Measurements from ENCODE around the gene DDX39B. TPM values are rescaled to one million over a fixed set of nuclear protein-coding genes. Genes with fewer than 3 reads are reported as not detected.

Gene DDX39B
- total RNA-seq, 3 donors from 2014 or later (not counting 1 experiment from before 2014, with no cell fraction given): 506 to 571 (median 534) TPM

GRCh38 chr6:31545291-31545690 is 3.5 kb upstream of the DDX39B start:
- peaks cover under 1% of the 10 kb centered on the region for H3K36me3 ChIP-seq (ENCODE audit: control insufficient read depth, insufficient read depth, low read length)
- WGBS (ENCODE audit: insufficient coverage): 95% methylated on average over 7 of the region's 7 CpGs
- no peak for TF ChIP-seq CTCF (IDR thresholded peaks at IDR 0.05)
- Mint-ChIP-seq H3K4me3 (peak overlapping the region; percentile 41), H3K36me3 (peaks cover 7% of the 10 kb centered on the region), H3K4me1 (peaks cover 45 to 52% of the 10 kb centered on the region in 2 donors), H3K27ac (peak overlapping the region in 1 of 2 donors; percentile 21), H3K9me3 (no peaks in the 10 kb centered on the region), H3K27me3 (ENCODE audit: low read depth in 2 of 2) (no peaks in the 10 kb centered on the region)
- DNase-seq (no peak), ATAC-seq (no peak)
- no peak overlapping the region for H3K27ac ChIP-seq (ENCODE audit: low read length)
- intact Hi-C loops (cut with micrococcal nuclease): loop anchor here (10.0 kb wide), 1 partner anchor 190 kb away; the partner anchor contains the start of gene CLIC1
- peaks cover 34% of the 10 kb centered on the region for H3K4me1 ChIP-seq (ENCODE audit: control insufficient read depth, insufficient read depth, low read length)
- H3K9me3 ChIP-seq (ENCODE audit: control insufficient read depth, insufficient read depth, low read length): no peaks in the 10 kb centered on the region
- H3K4me3 ChIP-seq (ENCODE audit: low read length): no peak overlapping the region
- H3K27me3 ChIP-seq (ENCODE audit: control insufficient read depth, insufficient read depth, low read length): no peaks in the 10 kb centered on the region

- intact Hi-C loops (cut with micrococcal nuclease): loop anchor here (5.0 to 10.0 kb wide), 3 partner anchors 123 to 288 kb away; partner anchors contain the start of genes CLIC1, CSNK2B and LY6G5B
- Mint-ChIP-seq H3K27ac (peak overlapping the region in 1 of 2 donors; percentile 21), H3K9me3 (no peaks in the 10 kb centered on the region), H3K4me3 (peak overlapping the region; percentile 22), H3K27me3 (ENCODE audit: low read depth in 2 of 2) (no peaks in the 10 kb centered on the region), H3K36me3 (peaks cover 13% of the 10 kb centered on the region), H3K4me1 (peaks cover 51 to 58% of the 10 kb centered on the region in 2 donors)
- no peak for DNase-seq
- no peaks in the 10 kb centered on the region for H3K27me3 ChIP-seq (ENCODE audit: control insufficient read depth, insufficient read depth, low read length)
- H3K4me3 ChIP-seq (ENCODE audit: low read length): no peak overlapping the region
- ATAC-seq: no peak
- 85% methylated on average over 2 of the region's 2 CpGs for WGBS (ENCODE audit: insufficient coverage)
- H3K36me3 ChIP-seq (ENCODE audit: control insufficient read depth, insufficient read depth, low read length): peaks cover 7% of the 10 kb centered on the region
- no peaks in the 10 kb centered on the region for H3K9me3 ChIP-seq (ENCODE audit: control insufficient read depth, insufficient read depth, low read length)
- TF ChIP-seq CTCF (IDR thresholded peaks at IDR 0.05): no peak
- peaks cover 40% of the 10 kb centered on the region for H3K4me1 ChIP-seq (ENCODE audit: control insufficient read depth, insufficient read depth, low read length)
- H3K27ac ChIP-seq (ENCODE audit: low read length): no peak overlapping the region
Observed at GRCh38 chr6:31544676-31545075, 2.9 kb upstream of the DDX39B start.

- Histone ChIP-seq H3K27ac (ENCODE audit: low read length) (no peak overlapping the region), H3K4me3 (ENCODE audit: low read length) (no peak overlapping the region), H3K4me1 (ENCODE audit: control insufficient read depth, insufficient read depth, low read length) (peaks cover 50% of the 10 kb centered on the region), H3K27me3 (ENCODE audit: control insufficient read depth, insufficient read depth, low read length) (no peaks in the 10 kb centered on the region), H3K9me3 (ENCODE audit: control insufficient read depth, insufficient read depth, low read length) (no peaks in the 10 kb centered on the region), H3K36me3 (ENCODE audit: control insufficient read depth, insufficient read depth, low read length) (peaks cover 17% of the 10 kb centered on the region)
- Mint-ChIP-seq H3K4me3 (no peak overlapping the region), H3K27ac (peak overlapping the region in 1 of 2 donors; percentile 96), H3K27me3 (ENCODE audit: low read depth in 2 of 2) (no peaks in the 10 kb centered on the region), H3K4me1 (peaks cover 62 to 63% of the 10 kb centered on the region in 2 donors), H3K9me3 (no peaks in the 10 kb centered on the region), H3K36me3 (peaks cover 19% of the 10 kb centered on the region)
- TF ChIP-seq CTCF (IDR thresholded peaks at IDR 0.05): no peak
- 100% methylated on average over 5 of the region's 6 CpGs for WGBS (ENCODE audit: insufficient coverage)
- intact Hi-C loops (cut with micrococcal nuclease): loop anchor here (5.0 to 10.0 kb wide), 3 partner anchors 124 to 289 kb away; partner anchors contain the start of genes CLIC1, CSNK2B and LY6G5B
- no peak for DNase-seq
- ATAC-seq: no peak
Observed at GRCh38 chr6:31543639-31544038, 1.8 kb upstream of the DDX39B start.
